Activated CD8-positive, alpha-beta T cell treated with anti-CD3 and anti-CD28 coated beads for 36 hours (primary cell): Measurements from ENCODE around the gene STAB1. TPM values are rescaled to one million over a fixed set of nuclear protein-coding genes. Genes with fewer than 3 reads are reported as not detected.

Experiments
- ATAC-seq: fragments of 200-7000 bp; cut with Tn5 transposase; one replicate; pipeline ENCODE4 v1.10.0; 2021; ENCODE audit warnings: mild to moderate bottlenecking, moderate library complexity
- CTCF ChIA-PET: fragments of 350-600 bp; sonication (Branson Sonifier 250); formaldehyde crosslinking; loops from one replicate; lab custom pipeline; 2021; ENCODE audit warnings: antibody characterized with exemption; lab: Charles Lee
- POLR2A ChIA-PET: fragments of 350-600 bp; sonication (Branson Sonifier 250); formaldehyde crosslinking; loops from one replicate; lab custom pipeline; 2021; ENCODE audit warnings: antibody characterized with exemption; lab: Charles Lee
- DNase-seq: peaks from one replicate; pipeline ENCODE4 v3.0.0-alpha.2; 2020
- H3K27ac Mint-ChIP-seq: one replicate; pipeline ENCODE4 v1.8.0; 2021; ENCODE audit warnings: mild to moderate bottlenecking, mixed read lengths
- H3K27me3 Mint-ChIP-seq: one replicate; pipeline ENCODE4 v1.8.0; 2021; ENCODE audit warnings: mixed read lengths
- H3K36me3 Mint-ChIP-seq: one replicate; pipeline ENCODE4 v1.8.0; 2021; ENCODE audit warnings: low read depth, mixed read lengths
- H3K4me1 Mint-ChIP-seq: one replicate; pipeline ENCODE4 v1.8.0; 2021; ENCODE audit warnings: low read depth, mixed read lengths
- H3K4me3 Mint-ChIP-seq: one replicate; pipeline ENCODE4 v1.8.0; 2021; ENCODE audit warnings: mild to moderate bottlenecking, moderate library complexity, mixed read lengths
- H3K9me3 Mint-ChIP-seq: one replicate; pipeline ENCODE4 v1.8.0; 2021; ENCODE audit warnings: mixed read lengths
- intact Hi-C: fragments of 100-400 bp; cut with micrococcal nuclease; formaldehyde crosslinking; loops from one replicate; pipeline ENCODE4 v1.10.0; 2022
- total RNA-seq, 2 experiments: library from RNA; stranded (reverse); gene quantifications; one replicate each; pipeline ENCODE4 v1.2.3, GENCODE V29; 2021
- TF ChIP-seq, protein P1 (sequence below): fragments of 200-600 bp; IDR thresholded peaks from one replicate; pipeline ENCODE4 v1.8.0; 2022; ENCODE audit warnings: antibody characterized with exemption, mild to moderate bottlenecking

Gene STAB1
- total RNA-seq, 2 experiments from 2014 or later: 0.09 to 0.20 TPM

DNA sequence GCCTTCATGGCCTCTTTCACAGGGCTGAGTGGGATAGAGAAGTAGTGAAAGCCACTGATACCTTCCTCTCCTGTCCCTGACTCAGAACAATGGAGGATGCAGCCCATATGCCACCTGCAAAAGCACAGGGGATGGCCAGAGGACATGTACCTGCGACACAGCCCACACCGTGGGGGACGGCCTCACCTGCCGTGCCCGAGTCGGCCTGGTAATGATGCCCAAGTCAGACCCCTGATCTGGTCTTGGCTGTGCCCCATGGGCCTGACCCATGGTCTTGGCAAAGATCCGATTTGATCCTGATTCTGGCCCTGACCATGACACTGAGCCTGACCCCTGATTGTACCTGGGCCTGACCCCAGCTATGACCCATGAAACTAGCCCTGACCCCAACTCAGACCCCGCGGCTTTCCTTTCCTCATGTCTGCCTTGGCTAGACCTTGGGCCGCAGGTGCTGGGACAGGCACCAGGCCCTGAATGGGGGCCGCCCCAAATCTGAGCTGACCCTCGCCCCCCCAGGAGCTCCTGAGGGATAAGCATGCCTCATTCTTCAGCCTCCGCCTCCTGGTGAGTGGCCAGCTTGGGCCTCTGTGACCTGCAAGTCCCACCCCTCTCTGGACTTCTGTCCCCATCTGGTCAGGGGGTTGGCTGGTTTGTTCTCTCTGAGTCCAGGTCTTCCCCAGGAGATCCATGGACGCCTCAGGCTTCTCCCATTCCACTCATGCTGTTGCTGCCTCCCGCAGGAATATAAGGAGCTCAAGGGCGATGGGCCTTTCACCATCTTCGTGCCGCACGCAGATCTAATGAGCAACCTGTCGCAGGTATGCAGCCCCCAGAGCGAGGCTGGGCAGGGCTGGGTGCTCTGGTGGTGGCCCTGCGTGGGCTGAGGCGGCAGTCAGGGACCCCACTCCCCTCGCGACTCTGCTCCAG lies 22.9 kb downstream of the STAB1 start:
- no peaks in the 10 kb centered on the region for H3K4me1 Mint-ChIP-seq
- CTCF ChIA-PET: interaction anchor here (1.1 kb wide), 1 partner anchor 72 kb away, joined by 3 read pairs; no protein-coding TSS in a partner anchor
- POLR2A ChIA-PET: interaction anchor here (0.6 to 1.2 kb wide), 3 partner anchors 11 to 131 kb away, joined by 3 to 4 read pairs (median 3); no protein-coding TSS in a partner anchor

DNA sequence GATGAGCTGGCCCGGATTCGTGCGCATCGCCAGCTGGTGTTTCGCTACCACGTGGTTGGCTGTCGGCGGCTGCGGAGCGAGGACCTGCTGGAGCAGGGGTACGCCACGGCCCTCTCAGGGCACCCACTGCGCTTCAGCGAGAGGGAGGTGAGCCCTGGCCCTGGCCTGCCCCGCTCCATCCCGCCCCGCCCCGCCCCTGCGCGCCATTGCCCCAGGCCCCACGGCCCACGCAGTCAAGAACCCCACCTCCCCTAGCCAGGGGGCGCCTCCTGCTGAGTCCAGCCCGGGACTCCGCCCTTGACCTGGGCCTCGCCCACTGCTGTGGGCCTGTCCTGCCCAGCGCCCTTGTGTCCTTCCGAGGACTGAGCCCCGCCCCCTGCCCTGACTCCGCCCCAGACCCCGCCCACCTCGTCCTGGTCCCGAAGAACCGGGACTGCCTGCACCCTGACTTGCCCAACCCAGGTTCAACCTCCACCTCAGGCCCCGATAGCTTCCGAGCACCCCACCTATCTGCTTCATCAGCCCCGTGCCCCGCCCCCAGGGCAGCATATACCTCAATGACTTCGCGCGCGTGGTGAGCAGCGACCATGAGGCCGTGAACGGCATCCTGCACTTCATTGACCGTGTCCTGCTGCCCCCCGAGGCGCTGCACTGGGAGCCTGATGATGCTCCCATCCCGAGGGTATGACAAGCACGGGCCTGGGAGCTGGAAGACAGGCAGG lies 23.7 kb downstream of the STAB1 start:
- no peak for DNase-seq
- Mint-ChIP-seq H3K9me3 (no peaks in the 10 kb centered on the region), H3K4me3 (no peak overlapping the region), H3K36me3 (no peaks in the 10 kb centered on the region), H3K4me1 (no peaks in the 10 kb centered on the region), H3K27me3 (no peaks in the 10 kb centered on the region), H3K27ac (no peak overlapping the region)
- TF ChIP-seq, protein P1, sequence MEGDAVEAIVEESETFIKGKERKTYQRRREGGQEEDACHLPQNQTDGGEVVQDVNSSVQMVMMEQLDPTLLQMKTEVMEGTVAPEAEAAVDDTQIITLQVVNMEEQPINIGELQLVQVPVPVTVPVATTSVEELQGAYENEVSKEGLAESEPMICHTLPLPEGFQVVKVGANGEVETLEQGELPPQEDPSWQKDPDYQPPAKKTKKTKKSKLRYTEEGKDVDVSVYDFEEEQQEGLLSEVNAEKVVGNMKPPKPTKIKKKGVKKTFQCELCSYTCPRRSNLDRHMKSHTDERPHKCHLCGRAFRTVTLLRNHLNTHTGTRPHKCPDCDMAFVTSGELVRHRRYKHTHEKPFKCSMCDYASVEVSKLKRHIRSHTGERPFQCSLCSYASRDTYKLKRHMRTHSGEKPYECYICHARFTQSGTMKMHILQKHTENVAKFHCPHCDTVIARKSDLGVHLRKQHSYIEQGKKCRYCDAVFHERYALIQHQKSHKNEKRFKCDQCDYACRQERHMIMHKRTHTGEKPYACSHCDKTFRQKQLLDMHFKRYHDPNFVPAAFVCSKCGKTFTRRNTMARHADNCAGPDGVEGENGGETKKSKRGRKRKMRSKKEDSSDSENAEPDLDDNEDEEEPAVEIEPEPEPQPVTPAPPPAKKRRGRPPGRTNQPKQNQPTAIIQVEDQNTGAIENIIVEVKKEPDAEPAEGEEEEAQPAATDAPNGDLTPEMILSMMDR: no peak
- ChIA-PET CTCF (interaction anchor here (1.1 kb wide), 1 partner anchor 24 kb away, joined by 3 read pairs; the partner anchor contains the start of gene STAB1), POLR2A (interaction anchor here (1.2 kb wide), 2 partner anchors 10 to 36 kb away, joined by 3 to 4 read pairs; no protein-coding TSS in a partner anchor)
- intact Hi-C loops: no loop called here
- ATAC-seq: no peak

More for the DNA sequence above, 22.9 kb downstream of the STAB1 start:
- intact Hi-C loops: no loop called here
- no peaks in the 10 kb centered on the region for H3K36me3 Mint-ChIP-seq
- DNase-seq (no peak), ATAC-seq (no peak)
- TF ChIP-seq, protein P1: no peak
- H3K4me3 Mint-ChIP-seq: no peak overlapping the region
- H3K27me3 Mint-ChIP-seq: no peaks in the 10 kb centered on the region
- no peak overlapping the region for H3K27ac Mint-ChIP-seq
- H3K9me3 Mint-ChIP-seq: no peaks in the 10 kb centered on the region

DNA sequence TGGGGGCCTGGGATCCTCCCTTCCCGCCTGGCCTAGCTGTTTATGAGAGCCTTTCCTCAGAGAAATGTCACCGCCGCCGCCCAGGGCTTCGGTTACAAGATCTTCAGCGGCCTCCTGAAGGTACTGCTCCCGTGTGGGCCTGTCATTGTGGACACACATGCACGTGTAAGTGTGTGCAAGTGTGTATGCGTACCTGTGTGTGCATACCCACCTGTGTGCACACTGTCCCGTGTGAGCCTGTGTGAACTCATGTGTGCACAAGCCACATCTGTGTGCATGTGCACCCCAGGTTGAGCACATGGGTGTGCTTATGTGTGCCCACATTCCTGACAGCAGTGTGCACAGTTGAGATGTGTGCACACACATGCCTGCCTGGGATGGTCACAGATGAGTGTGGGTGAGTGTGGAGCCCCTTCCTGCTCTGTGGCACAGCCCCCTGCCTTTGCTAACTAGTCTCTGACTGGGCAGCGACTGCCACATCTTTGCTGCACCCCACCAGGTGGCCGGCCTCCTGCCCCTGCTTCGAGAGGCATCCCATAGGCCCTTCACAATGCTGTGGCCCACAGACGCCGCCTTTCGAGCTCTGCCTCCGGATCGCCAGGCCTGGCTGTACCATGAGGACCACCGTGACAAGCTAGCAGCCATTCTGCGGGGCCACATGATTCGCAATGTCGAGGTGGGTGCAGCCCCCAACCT lies 24.5 kb downstream of the STAB1 start:
- peaks cover 5% of the 10 kb centered on the region for H3K36me3 Mint-ChIP-seq
- DNase-seq: no peak
- ChIA-PET CTCF (interaction anchor here (1.1 kb wide), 1 partner anchor 25 kb away, joined by 3 read pairs; the partner anchor contains the start of gene STAB1), POLR2A (interaction anchor here (1.1 kb wide), 1 partner anchor 8 kb away, joined by 3 read pairs; no protein-coding TSS in a partner anchor)
- H3K4me3 Mint-ChIP-seq: no peak overlapping the region
- H3K27ac Mint-ChIP-seq: no peak overlapping the region
- ATAC-seq: no peak
- H3K27me3 Mint-ChIP-seq: no peaks in the 10 kb centered on the region
- TF ChIP-seq, protein P1: no peak
- intact Hi-C loops: no loop called here
- no peaks in the 10 kb centered on the region for H3K4me1 Mint-ChIP-seq
- no peaks in the 10 kb centered on the region for H3K9me3 Mint-ChIP-seq

DNA sequence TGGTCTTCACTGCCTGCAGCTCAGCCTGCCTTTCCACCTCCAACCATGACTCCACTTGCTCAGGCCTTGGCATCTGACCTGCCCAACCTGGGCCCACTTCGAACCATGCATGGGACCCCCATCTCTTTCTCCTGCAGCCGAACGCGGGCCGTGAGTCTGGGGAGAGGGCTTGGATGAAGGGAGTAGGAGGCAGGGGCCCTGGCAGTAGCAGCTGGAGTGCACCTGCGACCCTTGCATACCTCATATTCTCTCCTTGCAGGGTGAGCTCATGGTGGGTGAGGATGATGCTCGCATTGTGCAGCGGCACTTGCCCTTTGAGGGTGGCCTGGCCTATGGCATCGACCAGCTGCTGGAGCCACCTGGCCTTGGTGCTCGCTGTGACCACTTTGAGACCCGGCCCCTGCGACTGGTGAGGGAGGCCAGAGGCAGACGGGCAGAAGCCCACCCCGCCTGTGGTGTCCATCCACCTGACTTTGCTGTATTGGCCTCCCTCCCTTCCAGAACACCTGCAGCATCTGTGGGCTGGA lies 25.1 kb downstream of the STAB1 start:
- no peaks in the 10 kb centered on the region for H3K4me1 Mint-ChIP-seq
- no peak overlapping the region for H3K4me3 Mint-ChIP-seq
- no peak for ATAC-seq
- no peaks in the 10 kb centered on the region for H3K27me3 Mint-ChIP-seq
- H3K27ac Mint-ChIP-seq: no peak overlapping the region
- intact Hi-C loops: no loop called here
- no peaks in the 10 kb centered on the region for H3K9me3 Mint-ChIP-seq
- H3K36me3 Mint-ChIP-seq: peaks cover 5% of the 10 kb centered on the region
- POLR2A ChIA-PET: interaction anchor here (1.1 kb wide), 1 partner anchor 9 kb away, joined by 3 read pairs; no protein-coding TSS in a partner anchor
- DNase-seq: no peak
- CTCF ChIA-PET: interaction anchor here (1.1 to 1.5 kb wide), 2 partner anchors 23 to 26 kb away, joined by 3 read pairs; partner anchors contain the start of gene STAB1
- TF ChIP-seq, protein P1: no peak
